Measurements from ENCODE around the gene EEF1A2.

- no peak for TF ChIP-seq CTCF (IDR thresholded peaks at IDR 0.05)
- no peak for TF ChIP-seq POLR2A (IDR thresholded peaks at IDR 0.05)
- TF ChIP-seq EP300 (IDR thresholded peaks at IDR 0.05; ENCODE audit: low read depth) = no peak
- no peak for TF ChIP-seq POLR2AphosphoS5 (IDR thresholded peaks at IDR 0.05)
Measured at GRCh38 chr20:63462244-63462643, 36.6 kb downstream of the EEF1A2 start.

All from transverse colon (tissue), 4 donors.